ENCODE results near the gene PRKD1.

- no peak for TF ChIP-seq EGR1 (IDR thresholded peaks at IDR 0.05)
- no peak for TF ChIP-seq CEBPB (IDR thresholded peaks at IDR 0.05)
- TF ChIP-seq REST (IDR thresholded peaks at IDR 0.05; ENCODE audit: low read depth), result no peak
- TF ChIP-seq CREB1 (IDR thresholded peaks at IDR 0.05; ENCODE audit: low read depth), result no peak
- no peak for TF ChIP-seq FOXM1 (IDR thresholded peaks at IDR 0.05; ENCODE audit: borderline replicate concordance, low read depth)
- TF ChIP-seq EP300 (IDR thresholded peaks at IDR 0.05; ENCODE audit: borderline replicate concordance), result no peak
- TF ChIP-seq MAX (IDR thresholded peaks at IDR 0.05), result no peak
- TF ChIP-seq TCF12 (IDR thresholded peaks at IDR 0.05; ENCODE audit: low read depth), result no peak
- no peak for TF ChIP-seq NFIC (IDR thresholded peaks at IDR 0.05)
- TF ChIP-seq RAD21 (IDR thresholded peaks at IDR 0.05; ENCODE audit: low read depth), result no peak
- no peak for TF ChIP-seq TAF1 (IDR thresholded peaks at IDR 0.05; ENCODE audit: low read depth)
These were observed 125.4 kb downstream of the PRKD1 start for GRCh38 chr14:29802211-29802610.

Data from Ishikawa (cell line).